Parathyroid adenoma (tissue), 2 donors: Measurements from ENCODE around the gene PARP2.
"Not testable (repeated sequence)": the region's sequence is repeated elsewhere in the genome, so short reads cannot be mapped to it uniquely, and the experiment has no call there.

ENCODE experiments used
- H2AFZ ChIP-seq: fragments of 300-600 bp; sonication (generic); one replicate; pipeline ENCODE4 v1.7.0; 2017; ENCODE audit warnings: antibody characterized with exemption, mild to moderate bottlenecking
- H3K27ac ChIP-seq: fragments of 300-600 bp; sonication (generic); one replicate; pipeline ENCODE4 v1.7.0; 2017
- H3K27me3 ChIP-seq: fragments of 300-600 bp; sonication (generic); one replicate; pipeline ENCODE4 v1.7.0; 2017; ENCODE audit warnings: low read length; ENCODE audit not compliant: control insufficient read depth, insufficient read depth
- H3K36me3 ChIP-seq: fragments of 300-600 bp; sonication (generic); one replicate; pipeline ENCODE4 v1.7.0; 2017; ENCODE audit warnings: low read length; ENCODE audit not compliant: control insufficient read depth, insufficient read depth
- H3K4me1 ChIP-seq: fragments of 300-600 bp; sonication (generic); one replicate; pipeline ENCODE4 v1.7.0; 2017; ENCODE audit warnings: control low read depth
- H3K4me2 ChIP-seq: fragments of 300-600 bp; sonication (generic); one replicate; pipeline ENCODE4 v1.7.0; 2017; ENCODE audit warnings: low read length
- H3K4me3 ChIP-seq: fragments of 300-600 bp; sonication (generic); one replicate; pipeline ENCODE4 v1.7.0; 2017; ENCODE audit warnings: low read depth, low read length
- H3K79me2 ChIP-seq: fragments of 300-600 bp; sonication (generic); one replicate; pipeline ENCODE4 v1.7.0; 2017; ENCODE audit warnings: control low read depth
- H3K9ac ChIP-seq: fragments of 300-600 bp; sonication (generic); one replicate; pipeline ENCODE4 v1.7.0; 2017; ENCODE audit warnings: mild to moderate bottlenecking
- H3K9me3 ChIP-seq: fragments of 300-600 bp; sonication (generic); one replicate; pipeline ENCODE4 v1.7.0; 2017; ENCODE audit warnings: low read length; ENCODE audit not compliant: control insufficient read depth
- CTCF ChIP-seq: fragments of 300-600 bp; sonication (generic); IDR thresholded peaks from one replicate; pipeline ENCODE4 v1.7.0; 2017; ENCODE audit warnings: antibody characterized with exemption, mild to moderate bottlenecking
- donor health status: primary hyperparathyroidism.

Gene PARP2

GRCh38 chr14:20350282-20350681, 6.8 kb downstream of the PARP2 start:
- Histone ChIP-seq H3K4me3 (no peak overlapping the region), H3K36me3 (no peaks in the 10 kb centered on the region), H2AFZ (no peak overlapping the region), H3K27me3 (no peaks in the 10 kb centered on the region), H3K27ac (no peak overlapping the region), H3K4me1 (no peaks in the 10 kb centered on the region), H3K9me3 (no peaks in the 10 kb centered on the region), H3K9ac (no peak overlapping the region), H3K79me2 (no peaks in the 10 kb centered on the region), H3K4me2 (no peak overlapping the region)
- TF ChIP-seq CTCF, result no peak

- Histone ChIP-seq H3K4me1 (no peaks in the 10 kb centered on the region), H3K36me3 (no peaks in the 10 kb centered on the region), H3K4me2 (no peak overlapping the region), H3K9ac (no peak overlapping the region), H3K79me2 (no peaks in the 10 kb centered on the region), H2AFZ (no peak overlapping the region), H3K4me3 (no peak overlapping the region), H3K9me3 (no peaks in the 10 kb centered on the region), H3K27ac (no peak overlapping the region), H3K27me3 (no peaks in the 10 kb centered on the region)
- TF ChIP-seq CTCF, result peak; percentile 12
Measured at GRCh38 chr14:20350860-20351259, 7.4 kb downstream of the PARP2 start.

- H3K9me3 ChIP-seq, result no peaks in the 10 kb centered on the region
- no peak overlapping the region for H3K4me2 ChIP-seq
- no peak overlapping the region for H3K9ac ChIP-seq
- H3K27ac ChIP-seq, result no peak overlapping the region
- no peaks in the 10 kb centered on the region for H3K27me3 ChIP-seq
- H3K4me1 ChIP-seq, result no peaks in the 10 kb centered on the region
- no peaks in the 10 kb centered on the region for H3K36me3 ChIP-seq
- no peak overlapping the region for H3K4me3 ChIP-seq
- TF ChIP-seq CTCF, result no peak
- H3K79me2 ChIP-seq, result no peaks in the 10 kb centered on the region
- H2AFZ ChIP-seq, result no peak overlapping the region
Measured at GRCh38 chr14:20356422-20356821, 13.0 kb downstream of the PARP2 start.

GRCh38 chr14:20358474-20358873, 15.0 kb downstream of the PARP2 start:
- not testable (repeated sequence) for H3K36me3 ChIP-seq

GRCh38 chr14:20365928-20366327, 22.5 kb downstream of the PARP2 start:
- Histone ChIP-seq H3K4me3 (no peak overlapping the region), H3K9ac (no peak overlapping the region), H3K27ac (no peak overlapping the region), H3K4me1 (no peaks in the 10 kb centered on the region), H3K4me2 (no peak overlapping the region), H3K27me3 (no peaks in the 10 kb centered on the region), H3K79me2 (no peaks in the 10 kb centered on the region), H3K9me3 (no peaks in the 10 kb centered on the region), H2AFZ (no peak overlapping the region), H3K36me3 (no peaks in the 10 kb centered on the region)
- TF ChIP-seq CTCF, result no peak

More at GRCh38 chr14:20358474-20358873, 15.0 kb downstream of the PARP2 start:
- H3K9ac ChIP-seq, H3K9me3 ChIP-seq, H3K27ac ChIP-seq, H3K4me1 ChIP-seq, H3K27me3 ChIP-seq, H2AFZ ChIP-seq, H3K79me2 ChIP-seq, H3K4me3 ChIP-seq, H3K4me2 ChIP-seq: not testable (repeated sequence)
